Placental pericyte (primary cell): ENCODE data around the gene DYNLT4. TPM values are rescaled to one million over a fixed set of nuclear protein-coding genes. Genes with fewer than 3 reads are reported as not detected.
A peak's percentile ranks its signal among the peaks of the same experiment; 100 is the strongest.

ENCODE experiments used
- small RNA-seq: library from RNA; depleted of rRNA; stranded (forward); fragments of <200 nt; gene quantifications from one replicate; pipeline ENCODE3, GENCODE V24; 2012; ENCODE audit warnings: low replicate concordance
- total RNA-seq: library from RNA; depleted of rRNA; stranded (reverse); fragments of >200 nt; gene quantifications from 2 replicates; pipeline ENCODE4 v1.2.3, GENCODE V29; 2012

Gene DYNLT4
- total RNA-seq: not detected in 2 replicates

DNA sequence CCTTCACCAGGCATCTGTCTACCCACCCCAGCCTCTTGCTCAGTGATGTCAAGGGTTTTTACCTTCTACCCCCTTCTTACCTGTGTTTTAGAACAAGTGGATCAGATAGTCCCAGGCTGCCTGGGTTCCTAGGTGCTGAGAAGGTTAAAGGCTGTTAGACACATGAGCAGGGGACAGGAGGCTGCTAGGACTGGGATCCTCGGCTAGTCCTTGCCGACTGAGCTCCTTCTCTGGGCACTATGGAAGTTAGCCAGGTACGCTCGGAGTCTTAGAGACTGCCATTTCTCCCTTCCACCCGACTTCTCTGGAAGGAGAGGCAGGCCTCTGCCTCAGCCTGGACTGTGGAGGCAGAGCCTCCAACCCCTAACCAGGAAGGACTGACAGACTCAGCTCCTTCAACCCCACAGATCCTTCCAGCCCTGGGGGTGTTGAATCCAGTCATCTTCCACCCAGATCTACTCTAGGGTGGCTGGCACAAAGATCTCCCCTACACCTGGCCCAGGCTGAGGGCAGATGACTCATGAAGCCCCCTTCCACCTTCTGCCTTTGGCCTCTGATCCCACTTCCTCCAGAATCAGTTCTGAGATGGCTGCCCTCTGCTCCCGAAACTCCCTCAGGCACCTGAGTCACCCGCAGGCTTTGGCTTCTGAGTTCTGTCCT is at the start of gene DYNLT4:
Gene DYNLT4, minus strand, starts transcription at position 648 of the 660 bp plus-strand sequence. CDS start 683 bp downstream, outside the sequence.

GRCh38 chr1:44842862-44843655 is 35.9 kb upstream of the DYNLT4 start, which contains the start of gene PTCH2:
TSS of gene PTCH2 (minus strand) at chr1:44843253. CDS start at chr1:44842932, 321 bp downstream.

DNA sequence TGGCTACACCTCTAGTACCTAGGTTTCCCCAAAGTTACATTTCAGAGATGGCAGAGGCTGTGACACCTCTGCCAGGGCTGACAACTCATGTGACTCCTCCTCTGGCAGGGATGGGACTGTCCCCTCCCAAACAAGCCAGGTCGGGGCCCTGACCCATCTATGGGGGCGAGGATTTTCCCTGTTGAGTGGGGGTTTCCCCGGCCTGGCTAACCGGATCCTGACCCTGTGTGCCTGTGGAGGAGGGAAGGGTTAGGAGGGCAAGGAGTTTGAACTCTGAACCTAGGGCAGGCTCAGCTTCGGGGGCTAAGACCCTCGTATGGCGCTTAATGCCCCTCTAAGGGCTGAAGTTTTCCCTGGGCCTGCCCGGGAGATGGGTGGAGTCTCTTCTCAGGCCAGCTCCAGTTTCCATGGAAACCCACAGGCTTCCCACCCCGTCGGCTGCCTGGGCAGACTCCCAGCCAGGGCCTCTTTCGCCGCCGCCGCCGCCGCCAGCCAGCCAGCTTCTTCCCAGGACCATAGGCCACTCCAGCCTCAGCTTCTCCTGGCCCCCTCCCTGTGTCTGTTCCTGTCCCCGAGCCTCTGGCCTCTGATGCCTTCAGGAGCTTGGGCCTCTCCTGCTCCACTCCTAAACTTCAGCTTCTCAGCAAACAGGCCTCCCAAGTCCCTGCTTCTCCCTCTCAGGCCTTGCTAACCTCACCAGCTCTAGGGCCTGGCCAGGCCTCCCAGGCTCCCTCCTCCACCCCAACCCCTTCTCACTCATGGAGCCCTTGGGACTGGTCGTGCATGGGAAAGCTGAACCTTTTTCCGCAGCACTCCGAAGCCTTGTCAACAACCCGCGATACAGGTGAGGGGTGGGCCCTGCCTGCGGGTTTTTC is 1.1 kb upstream of the DYNLT4 start, which contains the start of gene BTBD19:
Gene BTBD19, plus strand, starts transcription at position 461 of the 875 bp plus-strand sequence. Its CDS starts 298 bp downstream, at position 759.

GRCh38 chr1:44799770-44800584 is 7.2 kb downstream of the DYNLT4 start, which contains the start of gene PLK3:
TSS of gene PLK3 (plus strand) at chr1:44800377. CDS start at chr1:44800464, 87 bp downstream.

DNA sequence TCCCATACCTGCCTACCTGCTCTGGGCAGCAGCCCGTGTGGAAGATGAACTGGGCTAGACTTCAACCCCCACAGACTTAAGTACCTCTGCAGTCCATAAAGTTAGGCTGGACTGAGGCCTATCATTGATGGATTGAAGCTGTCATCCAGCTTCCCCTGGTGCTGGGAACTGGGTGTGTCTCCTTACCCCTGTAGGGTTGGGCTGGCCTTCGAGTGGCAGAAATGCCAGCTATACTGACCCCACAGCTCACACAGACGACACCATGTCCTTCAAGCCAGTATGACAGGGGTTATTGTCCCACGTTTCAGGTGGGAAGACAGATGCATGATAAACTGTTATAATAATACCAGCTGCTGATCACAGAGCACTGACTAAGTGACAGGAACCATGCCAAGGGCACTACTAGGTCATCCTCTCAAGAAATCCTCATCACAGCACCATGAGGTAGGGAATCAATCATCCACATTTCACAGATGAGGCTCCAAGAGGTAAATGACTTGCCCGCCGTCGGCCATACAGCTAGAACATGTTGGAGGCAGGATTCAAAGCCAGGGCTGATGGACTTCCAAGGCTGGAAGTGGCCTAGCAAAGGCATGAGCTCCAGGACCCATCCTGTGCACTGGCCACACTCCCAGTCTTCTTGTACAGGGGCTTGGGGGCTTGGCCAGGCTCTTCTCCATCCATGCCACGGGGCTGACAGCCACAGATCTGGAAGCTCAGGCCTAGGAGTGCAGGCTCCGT is 18.9 kb downstream of the DYNLT4 start, which contains the start of gene BEST4:
Gene BEST4, minus strand, starts transcription at position 51 of the 741 bp plus-strand sequence. CDS start 465 bp downstream, outside the sequence.

DNA sequence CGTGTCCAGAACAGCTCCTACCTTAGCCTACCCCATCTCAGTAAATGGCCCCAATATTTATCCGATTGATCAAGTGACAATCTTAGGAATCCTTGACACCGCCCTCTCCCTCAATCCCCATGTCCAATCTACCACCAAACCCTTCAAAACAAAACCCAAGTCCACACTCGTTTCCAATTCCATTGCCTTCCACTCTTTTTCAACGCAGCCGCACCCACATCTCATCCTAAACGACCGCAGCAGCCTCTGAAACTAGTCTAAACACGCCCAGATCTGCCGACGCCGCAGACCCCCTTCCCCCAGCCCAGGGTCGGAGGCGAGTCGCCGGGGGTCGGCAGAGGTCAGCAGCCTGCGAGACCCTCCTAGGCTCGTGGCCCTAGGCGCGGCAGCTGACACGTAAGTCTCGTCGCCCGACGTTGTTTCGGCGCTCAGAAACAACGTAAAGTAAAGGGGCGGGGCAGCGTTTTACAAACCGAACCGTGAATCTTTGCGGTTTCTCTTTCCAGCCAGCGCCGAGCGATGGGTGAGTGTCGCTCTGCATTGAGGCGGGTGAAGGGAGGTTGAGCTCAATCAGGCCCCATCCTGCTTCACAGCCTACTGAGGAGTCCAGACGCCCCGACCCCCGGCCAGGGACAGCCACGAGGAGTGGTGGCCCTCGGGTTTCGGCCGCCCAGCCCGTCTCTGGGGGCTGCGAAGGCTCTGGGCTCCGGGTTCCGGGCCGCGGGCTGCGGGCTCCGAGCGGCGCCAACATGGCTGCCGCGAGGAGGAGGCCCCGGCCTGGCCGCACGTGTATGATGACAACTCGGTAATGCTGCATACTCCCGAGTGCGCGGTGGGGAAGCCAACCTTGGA is 31.8 kb downstream of the DYNLT4 start, which contains the start of gene RPS8:
Gene RPS8, plus strand, starts transcription at position 463 of the 852 bp plus-strand sequence. Its CDS starts 57 bp downstream, at position 520.

Small RNA genes lying within 50 kb of the gene (small RNA-seq; reads per million reads assigned to genes)
- not detected for gene AL136380.1
- 4,003 reads per million, percentile 100 among the genes with 10 or more reads in this experiment for gene SNORD38A
- gene SNORD38B: not detected
- gene SNORD46: 106 reads per million, percentile 99 among the genes with 10 or more reads in this experiment
- not detected for gene SNORD55

Other genes with a start within 250 kb of the DYNLT4 start
- gene TMEM53, start 132.9 kb downstream of the DYNLT4 start, total RNA-seq: 4.6 and 7.0 TPM in 2 replicates
- 0.66 TPM in 1 of 2 replicates, not detected in the other for gene ARMH1, start 132.6 kb downstream of the DYNLT4 start, total RNA-seq
- gene RNU5D-1, start 76.2 kb downstream of the DYNLT4 start, total RNA-seq: not detected in 2 replicates
- gene KIF2C, start 67.5 kb downstream of the DYNLT4 start, total RNA-seq: 1.3 and 62.0 TPM in 2 replicates
- 982 and 1,269 TPM in 2 replicates for gene RPS8, start 31.8 kb downstream of the DYNLT4 start, total RNA-seq
- gene BEST4, start 19.2 kb downstream of the DYNLT4 start, total RNA-seq: 0.14 and 0.22 TPM in 2 replicates
- gene PLK3, start 7.0 kb downstream of the DYNLT4 start, total RNA-seq: 71.3 and 112 TPM in 2 replicates
- 10.5 and 23.4 TPM in 2 replicates for gene BTBD19, start 1.2 kb upstream of the DYNLT4 start, total RNA-seq
- 0.22 and 0.29 TPM in 2 replicates for gene PTCH2, start 35.9 kb upstream of the DYNLT4 start, total RNA-seq
- gene EIF2B3, start 179.2 kb upstream of the DYNLT4 start, total RNA-seq: 31.7 and 54.1 TPM in 2 replicates
- gene HECTD3, start 204.0 kb upstream of the DYNLT4 start, total RNA-seq: 33.9 and 41.4 TPM in 2 replicates
- 125 and 139 TPM in 2 replicates for gene UROD, start 204.9 kb upstream of the DYNLT4 start, total RNA-seq